HepG2 (cell line): ENCODE results near the gene ANKRD62. TPM values are rescaled to one million over a fixed set of nuclear protein-coding genes. Genes with fewer than 3 reads are reported as not detected.

Experiments
- ATAC-seq: fragments of 200-7000 bp; cut with Tn5 transposase; 3 replicates; pipeline ENCODE4 v1.9.1; 2020; ENCODE audit warnings: mild to moderate bottlenecking, moderate library complexity
- BruUV-seq: library from RNA; stranded (reverse); fragments of 400-500 nt; replicated peaks from 2 replicates; lab custom pipeline; 2021; lab: Mats Ljungman, UMichigan
- CTCF ChIA-PET: fragments of 300-600 bp; formaldehyde crosslinking; extraction: SDS; loops from one replicate; lab custom pipeline; 2021; ENCODE audit warnings: low total read pairs, inconsistent platforms, low intra/inter-chr PET ratio; lab: Yijun Ruan, JAX
- POLR2A ChIA-PET: fragments of 350-600 bp; sonication (Branson Sonifier 250); formaldehyde crosslinking; loops from one replicate; lab custom pipeline; 2020; ENCODE audit warnings: antibody characterized with exemption, inconsistent platforms; lab: Yijun Ruan, JAX
- DNase-seq: peaks from one replicate; pipeline ENCODE4 v3.0.0-alpha.2; 2015; ENCODE audit warnings: low spot score
- FAIRE-seq: peaks from 3 replicates; lab custom pipeline; 2011; peaks lifted over from hg19 to GRCh38; lab: Jason Lieb, UNC
- H2AFZ ChIP-seq: one replicate; pipeline ENCODE4 v1.6.1; 2011; ENCODE audit warnings: low read length, inconsistent platforms
- H3K27ac ChIP-seq: fragments of 300-600 bp; 3 replicates; pipeline ENCODE4 v1.8.0; 2011; ENCODE audit warnings: mixed run types, mild to moderate bottlenecking, mixed read lengths, low read length, inconsistent platforms; ENCODE audit not compliant: insufficient read depth; ENCODE audit errors: extremely low read length
- H3K27me3 ChIP-seq, 2 experiments: fragments of 200-600 bp in 1 of 2; 2 replicates in 1 of 2; 3 replicates in 1 of 2; pipeline versions ENCODE4 v1.6.0 to v1.8.0; 2011; ENCODE audit warnings: low read length in 2 of 2, mild to moderate bottlenecking in 2 of 2, moderate library complexity in 2 of 2, inconsistent platforms in 1 of 2; ENCODE audit not compliant: insufficient read depth in 2 of 2, control insufficient read depth in 1 of 2
- H3K36me3 ChIP-seq, 2 experiments: fragments of 200-600 bp in 1 of 2; replicated peaks in 1 of 2; 2 replicates in 1 of 2; 3 replicates in 1 of 2; pipeline versions ENCODE4 v1.5.1 to v1.8.0; 2011; ENCODE audit warnings: low read length in 2 of 2, inconsistent platforms in 1 of 2; ENCODE audit not compliant: insufficient read depth in 2 of 2, control insufficient read depth in 1 of 2
- H3K4me1 ChIP-seq: 2 replicates; pipeline ENCODE4 v1.5.1; 2012; ENCODE audit warnings: low read length, inconsistent platforms; ENCODE audit not compliant: insufficient read depth
- H3K4me2 ChIP-seq: 2 replicates; pipeline ENCODE4 v1.6.0; 2011; ENCODE audit warnings: low read depth, low read length, inconsistent platforms
- H3K4me3 ChIP-seq, 3 experiments: fragments of 200-600 bp in 1 of 3; sonication (generic), shearing (Covaris generic) in 1 of 3; replicated peaks in 1 of 3; 2 replicates each; pipeline ENCODE4 v1.5.1; 2011 to 2016; ENCODE audit warnings: low read length in 3 of 3, inconsistent platforms in 2 of 3, low read depth in 2 of 3, mild to moderate bottlenecking in 2 of 3, control low read depth in 1 of 3, mixed read lengths in 1 of 3; ENCODE audit not compliant: insufficient read depth in 1 of 3
- H3K79me2 ChIP-seq: one replicate; pipeline ENCODE4 v1.6.1; 2011; ENCODE audit warnings: low read length, inconsistent platforms; ENCODE audit not compliant: insufficient read depth
- H3K9ac ChIP-seq: 2 replicates; pipeline ENCODE4 v1.6.0; 2011; ENCODE audit warnings: mild to moderate bottlenecking, low read depth, low read length, inconsistent platforms; ENCODE audit not compliant: insufficient read depth
- H3K9me3 ChIP-seq: 2 replicates; pipeline ENCODE4 v1.5.1; 2012; ENCODE audit warnings: mild to moderate bottlenecking, low read length
- H4K20me1 ChIP-seq: 2 replicates; pipeline ENCODE4 v1.6.0; 2011; ENCODE audit warnings: inconsistent platforms, mild to moderate bottlenecking, low read length, moderate library complexity; ENCODE audit not compliant: insufficient read depth
- CENPX ChIP-seq: sonication (generic); formaldehyde crosslinking; IDR thresholded peaks from 2 replicates; pipeline ENCODE4 v1.9.0; 2021; ENCODE audit warnings: mild to moderate bottlenecking, missing genetic modification reagents, moderate library complexity
- EEA1 ChIP-seq: sonication (generic); formaldehyde crosslinking; IDR thresholded peaks from 2 replicates; pipeline ENCODE4 v1.5.1; 2020; ENCODE audit warnings: mild to moderate bottlenecking, missing genetic modification reagents, borderline replicate concordance
- IRF1 ChIP-seq: sonication (generic); formaldehyde crosslinking; IDR thresholded peaks from 2 replicates; pipeline ENCODE4 v1.4.0; 2020; ENCODE audit warnings: low read depth, mild to moderate bottlenecking, missing genetic modification reagents
- NFIC ChIP-seq: IDR thresholded peaks from 2 replicates; pipeline ENCODE4 v1.6.1; 2012; ENCODE audit warnings: mild to moderate bottlenecking, low read length, inconsistent platforms
- ZNF773 ChIP-seq: sonication (generic); formaldehyde crosslinking; IDR thresholded peaks from 2 replicates; pipeline ENCODE4 v1.4.0; 2020; ENCODE audit warnings: missing genetic modification reagents, borderline replicate concordance
- WGBS: methylation state at CpG from one replicate; pipeline ENCODE4 v1.1.6; 2017; ENCODE audit warnings: low lambda C conversion rate; 5-methylcytosine and 5-hydroxymethylcytosine counted together
- in situ Hi-C: cut with HindIII; loops from 2 replicates; pipeline ENCODE4 v1.10.0; 2017; ENCODE audit warnings: low pct_unique_long_range_greater_than_20kb; ENCODE audit not compliant: extremely low pct_ligation_motif_present
- intact Hi-C: fragments of 100-400 bp; cut with micrococcal nuclease; formaldehyde crosslinking; loops from one replicate; pipeline ENCODE4 v1.10.0; 2022; ENCODE audit not compliant: unreplicated experiment
- polyA plus RNA-seq, 8 experiments: library from polyadenylated mRNA; depleted of rRNA in 3 of 8; stranded (reverse) in 7 of 8; unstranded in 1 of 8; fragments of >200 nt; fragmentation: Illumina TruSeq in 4 of 8; extraction: Trizol in 4 of 8; gene quantifications; 2 replicates each; pipeline versions ENCODE4 v1.2.1 to v1.2.3, GENCODE V29; 2011 to 2016; ENCODE audit warnings: low read depth in 4 of 8, missing spikeins in 1 of 8, mixed read lengths in 1 of 8; ENCODE audit not compliant: insufficient read depth in 1 of 8
- total RNA-seq, 5 experiments: library from RNA; depleted of rRNA; stranded (reverse); fragments of >200 nt; fragmentation: Illumina TruSeq; extraction: Trizol; gene quantifications; 2 replicates each; pipeline ENCODE4 v1.2.3, GENCODE V29; 2016; ENCODE audit warnings: low read depth in 1 of 5

Gene ANKRD62
- total and polyA plus RNA-seq, 2 of the 13 experiments (the other 11 are each of a cell fraction or from before 2014, with no cell fraction given) = not detected

DNA sequence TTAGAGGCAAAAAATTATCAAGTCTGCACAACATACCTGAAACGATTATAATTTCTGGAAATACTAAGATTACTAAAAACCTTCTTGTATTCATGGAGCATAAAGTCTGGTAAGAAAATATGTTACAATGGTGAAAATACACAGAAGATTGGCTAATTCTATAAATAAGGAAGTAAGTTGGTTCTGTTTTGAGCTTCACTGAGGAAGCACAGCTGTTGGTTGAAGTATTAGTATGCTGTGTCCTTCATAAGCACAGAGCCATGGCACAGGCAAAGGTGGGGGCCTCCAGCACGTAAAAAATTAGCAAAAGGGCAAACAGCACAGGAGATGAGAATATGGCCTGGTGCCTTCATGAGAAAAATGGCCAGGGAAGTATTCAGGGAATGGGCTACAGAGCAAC lies 40.4 kb upstream of the ANKRD62 start:
- WGBS = 2% methylated on average over 2 of the region's 2 CpGs
- in situ Hi-C loops (no loop called here), intact Hi-C loops (no loop called here)
- DNase-seq (no peak), ATAC-seq (no peak), FAIRE-seq (no peak)
- Histone ChIP-seq H3K9me3 (no peaks in the 10 kb centered on the region), H4K20me1 (no peaks in the 10 kb centered on the region), H3K4me2 (no peak overlapping the region), H3K9ac (no peak overlapping the region), H2AFZ (no peak overlapping the region), H3K79me2 (no peaks in the 10 kb centered on the region), H3K4me1 (no peaks in the 10 kb centered on the region), H3K27ac (no peak overlapping the region), H3K4me3 (no peak overlapping the region), H3K27me3 (peaks cover 2 to 19% of the 10 kb centered on the region in 2 experiments; a peak in 3 of 5 replicates), H3K36me3 (no peaks in the 10 kb centered on the region)
- no TSS peak for BruUV-seq
- ChIA-PET CTCF (no interaction called here), POLR2A (no interaction called here)
- TF ChIP-seq IRF1 (CRISPR knock-in tag) = no peak
- TF ChIP-seq ZNF773 (CRISPR knock-in tag) = no peak
- TF ChIP-seq EEA1 (CRISPR knock-in tag) = no peak

DNA sequence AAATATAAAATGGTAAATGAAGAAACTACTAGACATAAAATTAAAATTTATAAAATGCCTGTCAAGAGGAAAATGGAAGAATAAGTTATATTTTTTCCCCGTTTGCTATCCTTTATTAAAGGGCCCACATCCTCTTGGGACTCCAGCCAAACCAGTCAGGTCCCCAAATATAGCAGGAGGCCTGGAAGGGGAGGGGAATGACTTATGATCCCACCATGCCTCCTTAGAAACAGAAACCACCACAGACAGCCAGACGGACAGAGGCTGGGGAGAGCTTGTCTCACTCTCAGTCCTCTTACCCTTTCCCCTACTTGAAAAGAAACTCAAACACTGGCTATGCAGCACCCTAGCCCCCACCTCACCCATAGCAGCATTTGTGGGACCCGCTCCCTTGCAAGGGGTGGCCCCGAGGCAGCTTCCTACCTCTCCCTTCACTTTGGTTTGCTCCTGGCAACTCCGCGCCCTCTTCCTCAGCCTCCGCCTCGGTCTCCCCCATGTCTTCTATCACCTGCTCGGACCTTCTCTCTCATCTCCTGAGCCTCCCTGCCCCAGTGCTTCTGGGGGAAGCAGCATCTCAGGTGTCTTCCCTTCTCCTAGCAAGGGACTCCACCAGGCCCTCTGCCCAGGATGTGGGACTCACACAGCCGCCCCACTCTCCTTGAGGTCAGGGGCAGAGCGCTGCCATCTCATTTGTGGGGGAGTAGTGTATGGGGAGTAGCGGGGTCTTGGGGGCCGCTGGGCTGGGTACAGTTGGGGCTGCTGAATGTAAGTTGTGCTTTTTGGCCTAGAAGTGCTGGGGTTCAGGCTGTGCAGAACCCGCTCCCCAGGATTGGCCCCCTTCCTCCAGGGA lies 37.4 kb upstream of the ANKRD62 start:
- Histone ChIP-seq H3K27me3 (peaks cover 0 to 8% of the 10 kb centered on the region in 2 experiments; a peak in 1 of 5 replicates), H3K27ac (no peak overlapping the region), H2AFZ (no peak overlapping the region), H3K9me3 (no peaks in the 10 kb centered on the region), H3K9ac (no peak overlapping the region)
- WGBS = 38% methylated on average over 12 of the region's 14 CpGs
- BruUV-seq = no TSS peak
- in situ Hi-C loops = no loop called here
- POLR2A ChIA-PET = no interaction called here
- TF ChIP-seq NFIC (no peak), CENPX (CRISPR knock-in tag) (no peak)
- TF ChIP-seq, all 625 proteins: peak for 0
- Histone ChIP-seq H3K36me3 (no peaks in the 10 kb centered on the region), H3K4me3 (no peak overlapping the region), H3K79me2 (no peaks in the 10 kb centered on the region), H3K4me1 (no peaks in the 10 kb centered on the region), H3K4me2 (no peak overlapping the region), H4K20me1 (no peaks in the 10 kb centered on the region)
- ATAC-seq (no peak), FAIRE-seq (no peak), DNase-seq (no peak)
- CTCF ChIA-PET = no interaction called here
- intact Hi-C loops = no loop called here
